HG03025 (cell line): ENCODE results near the gene PROB1.
"Not testable (repeated sequence)": the region's sequence is repeated elsewhere in the genome, so short reads cannot be mapped to it uniquely, and the experiment has no call there.

Source experiments
- ATAC-seq: cut with Tn5 transposase; IDR thresholded peaks from one replicate; pipeline ENCODE4 v1.9.1; 2021; ENCODE audit warnings: mild to moderate bottlenecking, moderate library complexity; ENCODE audit not compliant: unreplicated experiment, low FRiP score

Gene PROB1

DNA sequence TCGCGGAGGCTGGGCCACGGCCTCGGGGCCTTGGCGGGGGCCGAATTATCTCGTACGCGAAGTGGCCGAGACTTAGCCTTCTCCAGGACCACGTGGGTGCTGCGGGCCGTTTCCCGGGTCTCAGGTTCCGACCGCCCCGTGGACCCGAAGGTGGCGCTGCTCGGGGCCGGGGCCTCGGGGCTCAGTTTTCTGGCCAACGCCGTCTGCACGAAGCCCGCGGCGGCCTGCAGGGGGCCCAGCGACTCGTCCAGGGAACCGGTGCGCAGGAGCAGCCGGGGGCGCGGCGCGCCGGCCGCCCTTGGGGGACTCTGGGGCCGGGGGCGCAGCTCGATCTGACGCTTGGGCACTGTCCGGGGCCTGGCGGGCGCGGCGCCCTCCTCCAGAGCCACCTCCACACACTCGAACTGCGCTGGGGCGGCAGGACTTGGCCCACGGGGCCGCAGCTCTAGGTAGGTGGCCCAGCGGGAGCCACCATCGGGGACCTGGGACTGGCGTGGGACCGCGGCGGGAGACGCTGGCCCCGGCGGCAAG, 716 bp downstream of the PROB1 start:
- no peak for ATAC-seq

DNA sequence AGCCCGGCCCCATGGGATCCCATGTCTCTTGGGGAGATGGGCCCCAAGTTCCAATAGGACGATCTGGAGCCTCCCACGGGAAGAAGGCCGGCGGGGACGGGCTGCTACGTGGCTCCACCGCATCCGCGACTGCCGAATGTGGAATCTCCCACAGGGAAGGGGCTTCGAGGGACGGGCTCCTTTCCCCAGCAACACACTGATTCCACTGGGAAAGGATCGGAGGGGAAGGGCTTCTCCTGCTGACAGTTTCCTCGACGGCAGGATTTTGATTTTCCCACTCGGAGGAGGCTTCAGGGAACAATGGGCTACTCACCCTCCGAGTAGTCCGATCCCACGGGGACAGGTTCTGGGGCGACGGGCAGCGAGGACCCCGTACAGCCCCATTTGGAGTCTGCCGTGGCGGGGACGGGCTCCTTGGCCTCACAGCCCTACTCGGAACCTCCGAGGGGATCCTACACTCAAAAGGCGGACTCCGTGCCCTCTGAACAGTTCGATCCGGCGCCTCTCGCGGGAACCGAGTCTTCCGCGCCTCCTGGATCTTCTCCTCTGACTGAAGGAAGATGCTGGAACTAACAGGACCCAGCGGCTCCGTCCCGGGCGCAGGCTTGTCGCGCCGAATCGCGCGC, 1.3 kb downstream of the PROB1 start:
- no peak for ATAC-seq

DNA sequence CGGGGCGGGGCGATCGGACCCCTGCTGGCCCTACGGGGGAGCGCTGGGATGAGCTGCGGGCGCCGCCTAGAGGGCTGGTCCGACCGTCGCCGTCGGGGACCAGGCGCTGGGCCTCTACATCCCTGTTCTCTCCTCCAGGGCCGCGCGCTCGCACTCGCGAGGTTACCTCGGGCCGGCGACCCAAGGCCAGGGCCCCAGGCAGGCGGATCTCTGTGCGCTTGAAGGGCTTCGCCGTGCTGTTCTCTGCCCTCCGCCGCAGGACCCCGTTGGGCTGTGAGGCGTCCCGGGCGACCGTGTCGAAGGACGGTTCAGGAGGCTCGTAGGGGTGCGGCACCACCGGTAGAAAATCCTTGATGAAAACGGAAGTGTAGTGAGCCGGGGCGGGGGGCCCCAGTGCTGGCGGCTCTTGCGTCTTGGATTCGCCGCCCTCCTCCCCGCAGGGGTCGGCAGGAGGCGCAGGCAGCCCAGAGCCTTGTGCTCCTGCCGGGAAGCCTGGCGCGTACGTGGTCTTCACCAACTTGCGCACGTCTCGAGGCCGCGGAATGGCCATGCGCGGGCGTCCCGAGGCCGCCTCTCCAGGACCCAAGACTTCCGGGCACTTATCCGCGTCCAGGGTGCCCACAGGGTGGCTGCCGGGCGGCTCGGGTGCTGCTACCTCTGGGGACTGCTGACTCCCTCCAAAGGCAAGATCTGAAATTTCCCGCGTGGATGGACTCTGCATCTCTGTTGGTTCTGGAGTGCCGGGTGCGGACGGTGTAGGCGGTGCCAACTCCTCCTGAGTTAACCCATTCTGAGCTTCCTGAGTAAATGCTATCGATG, 2.0 kb downstream of the PROB1 start:
- ATAC-seq: peak; percentile 33

DNA sequence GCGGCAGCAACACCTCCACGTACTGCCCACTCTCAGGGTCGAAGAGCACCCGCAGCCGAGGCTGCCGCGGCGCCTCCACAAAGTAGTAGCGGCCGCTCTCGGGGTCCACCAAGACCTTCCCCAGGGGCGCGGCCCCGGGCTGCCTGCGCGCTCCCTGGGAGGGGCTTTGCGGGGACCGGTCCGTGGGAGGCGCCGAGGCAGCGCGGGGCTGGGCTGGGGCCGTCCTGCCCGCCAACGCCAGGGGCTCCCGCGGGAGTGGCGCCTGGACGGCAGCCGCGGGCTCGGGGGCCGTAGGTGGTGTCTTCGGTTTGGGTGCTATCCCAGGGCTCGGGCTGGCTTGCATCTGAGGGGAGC, 2.6 kb downstream of the PROB1 start:
- ATAC-seq: no peak

GRCh38 chr5:139391570-139392323, 3.2 kb downstream of the PROB1 start:
- no peak for ATAC-seq

DNA sequence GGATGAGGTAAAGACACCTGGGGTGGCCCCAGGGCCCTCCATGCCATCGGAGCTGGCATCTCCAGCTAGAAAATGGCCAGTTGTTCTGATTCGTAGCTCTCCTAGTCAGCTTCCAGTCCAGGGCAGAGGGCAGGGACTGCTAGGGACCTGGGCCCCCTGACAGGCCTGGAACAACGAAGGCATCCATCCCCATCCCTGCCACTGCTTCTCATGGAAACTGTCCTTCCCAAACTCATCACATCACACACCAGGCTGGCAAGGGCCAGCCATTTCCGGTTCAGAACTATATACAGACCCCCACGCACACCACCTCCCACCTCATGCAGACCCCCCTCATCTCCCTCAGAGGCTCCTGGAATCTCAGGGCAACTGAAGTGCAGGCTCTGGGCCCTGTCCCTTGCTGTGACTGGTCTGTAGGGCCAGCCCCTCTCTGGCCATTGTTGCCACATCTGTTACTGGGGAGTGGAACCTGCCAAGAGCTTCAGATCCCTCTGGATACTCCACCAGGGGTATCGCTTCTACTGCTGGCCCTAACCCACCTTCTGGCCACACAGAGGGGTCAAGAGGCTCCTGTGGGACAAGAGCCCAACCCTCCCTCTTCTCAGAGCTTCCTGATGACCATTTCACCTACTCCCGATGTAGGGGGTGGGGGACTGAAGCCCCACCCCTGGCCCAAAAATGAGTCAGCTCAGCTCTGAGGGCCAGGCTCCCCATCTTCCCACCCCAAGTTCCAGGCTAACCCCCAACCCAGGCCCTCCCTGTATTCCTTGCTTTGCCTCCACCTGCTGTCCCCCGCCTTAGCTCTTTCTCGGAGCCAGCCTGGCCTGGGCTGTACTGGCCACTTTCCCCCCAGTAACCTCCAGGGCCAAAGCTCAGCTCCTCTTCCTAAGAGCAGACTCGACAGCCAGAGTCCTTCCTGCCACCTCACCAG, 4.0 kb downstream of the PROB1 start:
- no peak for ATAC-seq

- peak; percentile 38 for ATAC-seq
Observed at GRCh38 chr5:139389701-139390638, 4.9 kb downstream of the PROB1 start, which contains the start of gene MZB1. MZB1 (minus strand) TSS chr5:139389913; CDS start chr5:139389856, 57 bp downstream.

DNA sequence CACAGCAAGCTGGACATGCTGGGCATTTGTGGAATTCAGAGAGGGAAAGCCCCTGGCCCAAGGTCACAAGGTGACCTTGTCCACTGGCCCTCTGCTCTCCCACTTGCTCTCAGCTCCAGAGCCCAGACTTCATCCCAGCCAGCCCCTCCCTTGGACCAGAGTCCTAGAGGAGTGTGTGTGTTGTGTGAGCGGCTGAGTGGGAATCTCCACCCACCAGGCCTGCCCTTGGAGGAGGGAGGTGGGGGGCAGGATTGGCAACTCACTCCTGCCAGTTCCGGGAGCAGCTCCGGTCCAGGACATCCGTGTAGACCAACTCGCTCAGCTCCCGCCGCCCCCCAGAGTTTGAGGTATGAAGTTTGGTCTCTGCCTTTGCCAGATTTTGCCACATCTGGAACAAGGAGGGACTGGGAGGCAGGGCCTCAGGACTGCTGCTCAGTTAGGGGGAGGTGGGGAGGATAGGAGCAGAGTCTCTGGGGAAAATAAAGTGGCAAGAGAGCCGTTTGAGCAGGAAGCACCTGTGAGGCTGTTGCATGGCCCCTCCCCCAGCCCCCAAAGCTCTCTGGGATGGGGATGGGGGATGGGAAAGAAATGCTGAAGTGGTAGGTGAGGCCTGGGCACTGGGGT, 6.6 kb downstream of the PROB1 start:
- no peak for ATAC-seq

GRCh38 chr5:139387611-139388197, 7.2 kb downstream of the PROB1 start:
- ATAC-seq: no peak

DNA sequence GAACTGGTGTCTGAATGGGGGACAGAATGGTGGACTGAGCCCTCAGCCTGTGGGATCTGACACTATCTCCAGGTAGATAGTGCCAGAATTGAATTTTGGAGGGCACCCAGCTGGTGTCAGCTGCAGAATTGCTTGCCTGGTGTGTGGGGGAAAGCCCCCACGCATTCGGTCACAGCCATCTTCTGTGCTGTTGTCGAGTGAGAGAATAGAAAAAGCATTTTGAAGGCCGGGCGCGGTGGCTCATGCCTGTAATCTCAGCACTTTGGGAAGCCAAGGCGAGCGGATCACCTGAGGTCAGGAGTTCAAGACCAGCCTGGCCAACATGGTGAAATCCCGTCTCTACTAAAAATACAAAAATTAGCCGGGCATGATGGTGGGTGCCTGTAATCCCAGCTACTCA, 7.9 kb downstream of the PROB1 start:
- ATAC-seq: not testable (repeated sequence)

- no peak for ATAC-seq
Observed at GRCh38 chr5:139386050-139386438, 8.9 kb downstream of the PROB1 start.

DNA sequence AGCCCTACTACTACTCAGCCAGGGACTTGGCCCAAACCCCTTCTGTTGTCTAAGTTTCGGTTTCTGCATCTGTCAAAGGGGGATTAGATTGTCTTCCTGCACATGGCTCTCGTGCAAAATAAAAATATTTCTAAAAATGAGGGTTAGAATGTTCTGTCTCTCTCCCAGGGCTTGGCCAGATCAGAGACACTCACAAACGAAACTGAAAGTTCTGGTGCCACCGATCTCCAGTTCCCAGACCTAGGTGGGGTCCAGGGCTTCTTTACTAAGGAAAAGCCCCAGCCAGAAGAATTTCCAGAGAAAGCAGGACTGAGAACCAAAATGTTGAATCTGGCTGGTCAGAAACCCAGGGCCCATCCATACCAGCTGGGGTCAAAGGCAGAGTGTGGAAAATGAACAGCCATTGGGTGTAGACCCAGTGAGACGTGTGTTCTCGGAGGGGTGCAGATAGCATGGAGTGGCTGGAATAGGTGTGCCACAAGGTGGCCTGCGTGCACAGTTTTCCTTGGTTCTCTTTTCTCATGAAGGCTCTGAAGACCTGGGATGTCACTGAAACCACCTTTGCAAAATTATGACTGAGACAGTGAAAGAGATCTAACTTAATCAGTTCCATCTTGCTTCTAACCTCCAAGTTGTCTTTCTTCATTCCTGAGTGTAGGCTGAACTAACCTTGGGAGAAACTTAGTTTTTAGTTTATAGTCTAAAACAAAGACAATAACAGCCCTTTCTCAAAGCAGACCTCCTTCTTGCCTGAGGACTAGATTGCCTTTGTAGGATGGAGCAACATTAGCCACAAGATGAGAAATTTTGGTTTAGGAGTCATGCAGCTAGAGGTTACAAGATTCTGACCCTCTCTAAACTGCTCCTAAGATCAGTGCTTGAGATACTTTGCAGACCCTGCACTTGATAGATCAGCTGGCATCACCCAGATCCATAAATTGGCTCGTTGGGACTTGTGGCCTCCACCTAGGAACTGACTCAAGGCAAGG, 9.5 kb downstream of the PROB1 start:
- no peak for ATAC-seq

- no peak for ATAC-seq
Observed at GRCh38 chr5:139384591-139385051, 10.3 kb downstream of the PROB1 start.

GRCh38 chr5:139383993-139384590, 10.8 kb downstream of the PROB1 start:
- ATAC-seq: no peak

DNA sequence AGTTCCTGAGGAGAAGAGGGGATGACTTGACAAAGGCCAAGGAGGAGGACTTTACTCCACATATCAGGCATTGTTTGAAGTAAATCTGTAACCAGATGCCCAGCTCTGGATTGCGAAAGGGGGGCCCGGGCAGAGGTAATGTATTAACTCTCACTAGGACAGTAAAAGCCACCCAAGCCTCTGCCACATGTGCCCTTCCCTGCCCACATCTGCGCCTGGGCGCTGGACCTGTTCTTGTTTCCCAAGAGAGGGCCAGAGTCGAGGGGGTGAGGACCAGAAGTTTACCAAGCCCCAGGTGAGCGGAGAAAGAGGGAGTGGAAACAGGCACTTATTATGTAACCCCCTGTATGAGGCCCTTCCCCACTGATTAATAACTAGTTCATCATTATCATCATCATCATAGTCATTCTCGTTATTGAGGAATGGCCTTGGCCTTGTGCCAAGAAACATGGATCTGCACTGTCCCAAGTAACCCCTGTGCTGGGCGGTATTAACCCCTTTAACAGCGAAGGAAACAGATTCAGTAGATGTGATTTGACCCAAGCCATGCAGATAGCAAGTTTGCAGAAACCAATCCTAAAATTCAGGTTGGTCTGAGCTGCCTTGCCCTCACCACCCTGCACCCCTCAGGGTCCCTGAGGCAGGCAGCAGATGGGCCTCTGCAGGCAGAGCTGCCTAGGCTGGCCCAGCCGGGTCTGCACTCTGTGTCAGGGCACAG, 11.5 kb downstream of the PROB1 start, which contains the start of gene SLC23A1:
SLC23A1 (minus strand) TSS at position 23 of the 718 bp plus-strand sequence. CDS start 44 bp downstream, outside the sequence.
- ATAC-seq: no peak

DNA sequence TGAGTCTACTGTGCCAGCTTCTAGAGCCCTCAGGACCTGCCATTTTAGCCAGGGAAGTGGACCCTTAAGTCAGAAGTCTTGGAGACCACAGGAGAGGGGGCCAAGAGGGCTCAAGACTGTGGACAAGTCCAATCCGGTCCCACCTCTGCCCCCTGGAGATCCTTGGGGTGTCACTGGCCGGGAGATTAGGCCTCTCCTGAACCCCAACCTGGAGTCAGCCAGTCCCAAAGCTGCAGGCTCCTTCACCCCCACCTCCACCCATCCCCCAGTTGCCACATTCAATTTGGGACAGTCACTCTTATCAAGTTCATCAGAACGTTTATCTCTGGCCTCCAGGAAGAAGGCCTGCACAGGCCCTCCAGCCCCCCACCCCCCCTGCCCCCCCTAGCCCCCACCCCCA, 12.1 kb downstream of the PROB1 start:
- ATAC-seq: no peak
